Epithelial cell of proximal tubule (primary cell): ENCODE measurements around the gene FEZF2. TPM values are rescaled to one million over a fixed set of nuclear protein-coding genes. Genes with fewer than 3 reads are reported as not detected.

Source experiments
- DNase-seq: peaks from one replicate; pipeline ENCODE4 v3.0.0-alpha.2; 2011; ENCODE audit warnings: low read depth
- H3K4me3 ChIP-seq: 2 replicates; pipeline ENCODE4 v1.5.1; 2011; ENCODE audit warnings: low read depth, mild to moderate bottlenecking, low read length
- CTCF ChIP-seq: conservative IDR thresholded peaks from 2 replicates; pipeline ENCODE4 v1.5.1; 2012; ENCODE audit warnings: low read depth, mild to moderate bottlenecking, low read length
- total RNA-seq: library from RNA; depleted of rRNA; stranded (reverse); fragments of >200 nt; gene quantifications from 2 replicates; pipeline ENCODE4 v1.2.3, GENCODE V29; 2015

Gene FEZF2
- total RNA-seq, 1 donor from 2014 or later, result not detected

DNA sequence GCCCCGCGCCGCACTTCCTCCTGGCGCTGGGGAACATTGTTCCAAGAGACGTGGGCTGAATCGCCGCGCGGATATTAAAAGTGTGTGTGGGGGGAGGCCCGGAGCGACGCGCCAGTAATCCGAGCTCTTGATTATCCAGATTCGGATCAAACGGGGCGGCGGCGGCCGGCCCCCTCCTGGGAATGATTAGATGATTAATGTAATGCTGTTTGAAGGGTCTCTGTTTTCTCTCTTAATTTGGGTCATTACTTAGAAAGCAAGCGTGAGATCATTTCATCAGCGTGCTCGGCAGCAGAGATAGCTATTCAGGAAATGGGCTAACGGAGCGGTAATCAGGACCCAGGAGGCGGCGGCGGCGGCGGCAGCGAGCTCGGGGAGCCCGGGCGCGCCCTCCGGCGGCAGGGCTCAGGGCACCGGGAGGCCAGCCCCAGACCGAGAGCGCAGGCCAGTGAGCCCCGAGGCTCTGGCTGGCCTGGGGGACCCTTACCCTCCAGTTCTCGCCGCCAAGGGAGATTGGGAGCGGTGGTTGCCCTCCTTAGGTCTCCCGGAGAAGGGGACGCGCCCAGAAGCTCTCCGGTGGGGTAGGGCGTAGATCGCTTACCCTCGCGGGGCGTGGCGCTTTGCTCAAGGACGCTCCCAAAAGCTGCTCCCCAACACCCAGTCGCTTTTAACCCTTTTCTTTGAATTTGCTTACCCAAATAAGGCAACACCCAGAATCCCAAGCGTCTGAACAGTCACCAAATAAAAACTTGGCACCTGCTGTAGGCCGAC, 4.5 kb downstream of the FEZF2 start:
- no peak for DNase-seq
- H3K4me3 ChIP-seq, result no peak overlapping the region
- peak; percentile 11 for TF ChIP-seq CTCF

GRCh38 chr3:62368290-62368704, 5.1 kb downstream of the FEZF2 start:
- no peak for TF ChIP-seq CTCF
- H3K4me3 ChIP-seq, result no peak overlapping the region
- DNase-seq, result no peak

- no peak for DNase-seq
- no peak overlapping the region for H3K4me3 ChIP-seq
- TF ChIP-seq CTCF, result no peak
Measured at GRCh38 chr3:62367763-62368195, 5.6 kb downstream of the FEZF2 start.

GRCh38 chr3:62366126-62366484, 7.2 kb downstream of the FEZF2 start:
- DNase-seq, result no peak
- no peak for TF ChIP-seq CTCF

DNA sequence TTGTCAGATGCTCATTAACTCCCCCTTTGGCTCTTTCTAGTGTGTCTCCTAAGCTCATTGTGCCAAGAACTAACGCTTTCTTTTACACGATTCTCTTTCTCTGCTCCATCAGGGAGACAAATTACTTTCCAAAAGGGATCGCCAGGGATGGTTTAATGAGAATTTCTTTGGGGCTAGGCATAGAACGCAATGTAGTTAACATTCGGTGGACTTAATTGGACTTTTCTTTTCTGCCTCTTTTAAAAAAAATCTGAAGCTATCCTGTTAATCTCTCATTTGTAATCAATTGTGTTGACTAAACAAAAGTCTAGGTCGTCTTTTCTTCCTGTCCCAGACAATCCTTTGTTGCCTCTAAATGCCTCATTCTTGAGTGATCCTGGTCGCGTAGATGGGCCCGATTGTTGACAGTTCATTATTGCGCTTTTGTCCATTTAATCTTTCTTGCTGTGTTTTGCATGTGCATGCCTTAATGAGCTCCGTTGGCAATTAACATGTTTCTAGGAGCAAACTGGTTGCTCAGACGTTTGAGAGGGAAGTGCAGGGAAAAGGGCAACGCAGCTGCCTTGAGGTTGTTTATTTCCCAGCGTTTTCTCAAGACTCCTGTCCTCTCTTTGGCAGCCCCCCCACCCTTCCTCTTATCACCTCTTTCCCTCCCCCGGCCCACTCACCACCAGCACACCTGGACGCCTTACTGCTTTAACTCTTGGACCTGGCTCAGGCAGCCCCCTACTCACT, 7.8 kb downstream of the FEZF2 start:
- no peak for DNase-seq
- no peak for TF ChIP-seq CTCF
- H3K4me3 ChIP-seq, result no peak overlapping the region

More at GRCh38 chr3:62366126-62366484, 7.2 kb downstream of the FEZF2 start:
- H3K4me3 ChIP-seq, result no peak overlapping the region

DNA sequence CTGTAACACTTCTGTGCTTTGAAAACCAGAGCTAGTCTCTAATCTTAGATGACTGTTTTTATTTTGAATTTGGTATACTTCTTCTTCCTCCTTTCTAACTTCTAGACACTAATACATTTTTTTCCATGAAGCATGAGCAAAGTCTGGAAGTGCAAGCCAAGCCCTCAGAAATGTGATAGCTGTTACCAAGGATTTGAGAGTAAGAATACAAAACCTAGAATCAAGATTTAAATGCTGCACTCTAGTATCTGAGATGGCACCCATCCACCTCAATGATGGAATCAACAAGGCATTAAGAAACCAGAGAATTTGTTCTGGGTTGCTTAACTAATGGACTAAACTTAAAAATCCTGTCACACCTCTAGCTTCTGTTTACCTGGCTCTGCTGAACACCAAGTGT, 9.2 kb downstream of the FEZF2 start:
- DNase-seq, result no peak
- H3K4me3 ChIP-seq, result no peak overlapping the region

More for the DNA sequence above, 9.2 kb downstream of the FEZF2 start:
- no peak for TF ChIP-seq CTCF
